Gastrocnemius medialis (tissue), 4 donors: Measurements from ENCODE around the gene WDR18. TPM values are rescaled to one million over a fixed set of nuclear protein-coding genes. Genes with fewer than 3 reads are reported as not detected.

Source experiments
- ATAC-seq, 2 donors: fragments of 150-250 bp; one replicate each; pipeline ENCODE4 v1.9.1; 2016
- DNase-seq, 2 donors: peaks; one replicate each; pipeline ENCODE4 v3.0.0-alpha.2; 2019
- H3K27ac ChIP-seq, 4 donors: fragments of 200-600 bp; sonication (generic); 1 replicate in 1 of 4; 2 replicates in 3 of 4; pipeline ENCODE4 v1.5.1; 2016 to 2018; ENCODE audit warnings: mild to moderate bottlenecking in 2 of 4, moderate library complexity in 1 of 4
- H3K27me3 ChIP-seq, 3 donors: fragments of 200-600 bp; sonication (generic) in 2 of 3; 1 replicate in 1 of 3; 2 replicates in 2 of 3; pipeline versions ENCODE4 v1.5.1 to v1.6.0; 2016 to 2019; ENCODE audit warnings: mild to moderate bottlenecking in 1 of 3, moderate library complexity in 1 of 3
- H3K36me3 ChIP-seq, 2 donors: fragments of 200-600 bp; sonication (generic) in 1 of 2; one replicate each; pipeline ENCODE4 v1.5.1; 2017 to 2018
- H3K4me1 ChIP-seq, 2 donors: fragments of 200-600 bp; sonication (generic) in 1 of 2; one replicate each; pipeline ENCODE4 v1.5.1; 2016 to 2017; ENCODE audit warnings: mild to moderate bottlenecking in 2 of 2
- H3K4me3 ChIP-seq, 4 donors: fragments of 200-600 bp; sonication (generic) in 3 of 4; 1 replicate in 1 of 4; 2 replicates in 3 of 4; pipeline ENCODE4 v1.5.1; 2016 to 2019; ENCODE audit warnings: mild to moderate bottlenecking in 2 of 4
- H3K9me3 ChIP-seq, 3 donors: fragments of 200-600 bp; sonication (generic) in 2 of 3; 1 replicate in 1 of 3; 2 replicates in 2 of 3; pipeline ENCODE4 v1.5.1; 2016 to 2019
- CTCF ChIP-seq, 5 experiments: fragments of 450-650 bp in 3 of 5; fragments of 200-600 bp in 2 of 5; sonication (generic) in 2 of 5; IDR thresholded peaks in 4 of 5; conservative IDR thresholded peaks in 1 of 5; 1 replicate in 4 of 5; 2 replicates in 1 of 5; pipeline ENCODE4 v1.5.1; 2016 to 2019; ENCODE audit warnings: antibody characterized with exemption in 5 of 5, mild to moderate bottlenecking in 3 of 5, moderate library complexity in 3 of 5
- POLR2A ChIP-seq, 2 donors: fragments of 450-650 bp; IDR thresholded peaks; one replicate each; pipeline ENCODE4 v1.6.1; 2017; ENCODE audit warnings: antibody characterized with exemption in 2 of 2, mild to moderate bottlenecking in 2 of 2, moderate library complexity in 2 of 2
- in situ Hi-C, 4 donors: fragments of 200-750 bp; cut with MboI; loops; one replicate each; pipeline versions ENCODE4 v1.15.0 to v1.8.0; 2017; ENCODE audit warnings: low sequenced_read_pairs in 4 of 4
- intact Hi-C: fragments of 100-400 bp; cut with DNase I; formaldehyde crosslinking; loops from one replicate; pipeline ENCODE4 v1.15.1; 2023; ENCODE audit warnings: low total_unique reads
- total RNA-seq, 4 donors: library from RNA; depleted of rRNA; stranded (reverse); fragments of >200 nt; gene quantifications; one replicate each; pipeline versions ENCODE4 v1.1.0 to v1.2.3, GENCODE V29; 2016

WDR18 gene
- total RNA-seq, 4 donors from 2014 or later, result 4.4 to 59.0 (median 28.6) TPM

- Histone ChIP-seq H3K27me3 (peaks cover 0 to under 1% (median 0%) of the 10 kb centered on the region in 3 donors), H3K9me3 (no peaks in the 10 kb centered on the region), H3K36me3 (peaks cover 0 to 43% of the 10 kb centered on the region in 2 donors), H3K27ac (no peak overlapping the region), H3K4me1 (no peaks in the 10 kb centered on the region), H3K4me3 (no peak overlapping the region)
- TF ChIP-seq POLR2A (IDR thresholded peaks at IDR 0.05) (no peak), CTCF (IDR thresholded peaks at IDR 0.05 in 4 of 5, conservative IDR thresholded peaks at IDR 0.05 in 1 of 5) (no peak)
- DNase-seq (no peak), ATAC-seq (no peak)
- in situ Hi-C loops (no loop called here), intact Hi-C loops (no loop called here)
Observed at GRCh38 chr19:1009041-1009980, 25.2 kb downstream of the WDR18 start.

GRCh38 chr19:1009981-1010538 lies 25.9 kb downstream of the WDR18 start:
- in situ Hi-C loops, result no loop called here
- Histone ChIP-seq H3K4me1 (peaks cover 2 to 5% of the 10 kb centered on the region in 2 donors), H3K27me3 (no peaks in the 10 kb centered on the region), H3K4me3 (no peak overlapping the region), H3K9me3 (no peaks in the 10 kb centered on the region), H3K27ac (no peak overlapping the region), H3K36me3 (peaks cover 0 to 43% of the 10 kb centered on the region in 2 donors)
- DNase-seq (no peak), ATAC-seq (no peak)
- intact Hi-C loops, result no loop called here
- TF ChIP-seq POLR2A (IDR thresholded peaks at IDR 0.05) (no peak), CTCF (IDR thresholded peaks at IDR 0.05 in 4 of 5, conservative IDR thresholded peaks at IDR 0.05 in 1 of 5) (no peak)

GRCh38 chr19:1010586-1011510 lies 26.7 kb downstream of the WDR18 start:
- ATAC-seq (no peak), DNase-seq (no peak)
- H3K9me3 ChIP-seq, result no peaks in the 10 kb centered on the region
- in situ Hi-C loops (no loop called here), intact Hi-C loops (no loop called here)
- H3K36me3 ChIP-seq, result peaks cover 0 to 43% of the 10 kb centered on the region in 2 donors
- no peak overlapping the region for H3K4me3 ChIP-seq
- no peak overlapping the region for H3K27ac ChIP-seq
- TF ChIP-seq CTCF (IDR thresholded peaks at IDR 0.05 in 4 of 5, conservative IDR thresholded peaks at IDR 0.05 in 1 of 5), result no peak
- no peak for TF ChIP-seq POLR2A (IDR thresholded peaks at IDR 0.05)
- H3K27me3 ChIP-seq, result no peaks in the 10 kb centered on the region
- H3K4me1 ChIP-seq, result peaks cover 9 to 13% of the 10 kb centered on the region in 2 donors

- no peaks in the 10 kb centered on the region for H3K27me3 ChIP-seq
- H3K27ac ChIP-seq, result no peak overlapping the region
- ATAC-seq, result no peak
- no peak overlapping the region for H3K4me3 ChIP-seq
- intact Hi-C loops, result no loop called here
- TF ChIP-seq POLR2A (IDR thresholded peaks at IDR 0.05) (no peak), CTCF (IDR thresholded peaks at IDR 0.05 in 4 of 5, conservative IDR thresholded peaks at IDR 0.05 in 1 of 5) (no peak)
- H3K36me3 ChIP-seq, result peaks cover 0 to 43% of the 10 kb centered on the region in 2 donors
- H3K9me3 ChIP-seq, result no peaks in the 10 kb centered on the region
- in situ Hi-C loops, result no loop called here
- DNase-seq, result no peak
- H3K4me1 ChIP-seq, result peaks cover 19 to 23% of the 10 kb centered on the region in 2 donors
Observed at GRCh38 chr19:1011831-1012333, 27.7 kb downstream of the WDR18 start.
